GM12875 (cell line): ENCODE results near the gene CDKL5.
A peak's percentile ranks its signal among the peaks of the same experiment; 100 is the strongest.

ENCODE experiments used
- H3K4me3 ChIP-seq: one replicate; pipeline ENCODE4 v1.5.1; 2011; ENCODE audit warnings: low read depth, low read length, control low read depth
- CTCF ChIP-seq: IDR thresholded peaks from 2 replicates; pipeline ENCODE4 v1.5.1; 2011; ENCODE audit warnings: low read depth, mild to moderate bottlenecking, control low read depth, inconsistent platforms, low read length, moderate library complexity, borderline replicate concordance; ENCODE audit not compliant: insufficient read depth

The CDKL5 gene

DNA sequence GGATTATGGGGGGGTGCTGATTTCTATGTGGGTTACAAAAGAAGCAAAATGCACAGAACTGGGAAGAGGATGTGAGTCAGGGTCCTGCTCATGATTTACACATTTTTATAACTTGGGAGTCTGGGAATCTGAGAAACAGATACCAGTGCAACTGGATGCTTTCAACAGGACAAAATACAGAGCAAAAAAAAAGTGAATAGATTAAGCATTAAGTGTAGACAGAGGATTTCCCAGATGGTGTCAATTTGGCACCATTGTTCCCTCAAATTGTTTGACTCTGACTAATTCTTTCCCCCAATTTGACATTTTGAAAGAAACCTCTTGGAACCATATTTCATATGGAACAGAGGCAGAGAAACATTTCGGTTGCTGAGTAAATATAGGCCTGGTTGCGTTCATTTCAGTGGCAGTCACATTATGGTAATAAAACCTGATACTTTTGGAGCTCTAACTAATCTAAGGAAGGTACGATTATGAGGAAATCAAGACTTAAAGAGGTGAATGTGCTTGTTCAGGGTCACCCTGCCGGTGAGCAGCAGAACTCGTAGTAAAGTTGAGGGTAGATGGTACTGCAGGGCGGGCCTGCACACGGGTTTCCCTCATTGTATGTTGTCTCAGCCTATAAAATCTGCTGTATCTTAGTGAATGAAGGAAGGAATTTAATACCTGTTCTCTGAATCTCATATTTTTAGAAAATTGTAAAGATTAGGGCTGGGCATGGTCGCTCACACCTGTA lies 18.7 kb upstream of the CDKL5 start:
- no peak for TF ChIP-seq CTCF

GRCh38 chrX:18410038-18410437 lies 15.4 kb upstream of the CDKL5 start:
- TF ChIP-seq CTCF, result peak; percentile 15; the same call in 1 of the 2 replicates
- no peak overlapping the region for H3K4me3 ChIP-seq

More for the DNA sequence above, 18.7 kb upstream of the CDKL5 start:
- H3K4me3 ChIP-seq, result no peak overlapping the region

DNA sequence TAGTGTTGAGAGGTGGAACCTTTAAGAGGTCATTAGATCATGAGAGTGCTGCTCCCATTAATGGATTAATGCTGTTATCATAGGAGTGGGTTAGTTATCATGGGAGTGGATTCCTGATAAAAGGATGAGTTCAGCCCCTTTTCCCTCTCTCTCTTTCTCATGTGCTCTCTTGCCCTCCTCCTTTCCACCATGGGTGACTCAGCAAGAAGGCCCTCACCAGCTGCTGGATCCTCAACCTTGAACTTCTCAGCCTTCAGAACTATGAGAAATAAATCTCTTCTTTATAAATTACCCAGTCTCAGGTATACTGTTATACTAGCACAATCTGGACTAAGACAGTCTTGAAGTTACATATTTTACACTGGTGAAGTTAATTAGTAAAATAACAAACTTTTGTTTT lies 10.0 kb upstream of the CDKL5 start:
- no peak overlapping the region for H3K4me3 ChIP-seq
- TF ChIP-seq CTCF, result no peak

DNA sequence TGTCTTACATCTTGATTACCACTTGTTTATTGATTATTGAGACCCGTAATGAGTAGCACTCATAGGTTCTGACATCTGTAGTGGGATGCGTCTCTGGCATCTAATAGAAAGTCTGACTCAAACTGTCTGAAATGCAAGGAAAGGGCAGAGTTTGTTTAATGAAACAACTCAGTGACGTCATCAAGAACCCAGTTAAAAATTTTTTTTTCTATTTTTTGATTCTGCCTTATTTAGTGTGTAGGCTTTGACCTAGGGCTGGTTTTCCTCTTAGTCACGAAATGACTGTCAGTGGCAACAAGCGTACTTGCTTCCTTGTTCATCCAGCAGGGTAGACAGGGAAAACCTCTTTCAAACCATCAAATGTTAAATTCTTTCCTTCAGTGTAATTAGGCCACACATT lies 3.1 kb upstream of the CDKL5 start:
- TF ChIP-seq CTCF, result no peak
- H3K4me3 ChIP-seq, result no peak overlapping the region

GRCh38 chrX:18422886-18423285 lies 2.5 kb upstream of the CDKL5 start:
- no peak overlapping the region for H3K4me3 ChIP-seq
- no peak for TF ChIP-seq CTCF

GRCh38 chrX:18424482-18425198 lies 768 bp upstream of the CDKL5 start:
- no peak for TF ChIP-seq CTCF
- peak overlapping the region; percentile 62 for H3K4me3 ChIP-seq

DNA sequence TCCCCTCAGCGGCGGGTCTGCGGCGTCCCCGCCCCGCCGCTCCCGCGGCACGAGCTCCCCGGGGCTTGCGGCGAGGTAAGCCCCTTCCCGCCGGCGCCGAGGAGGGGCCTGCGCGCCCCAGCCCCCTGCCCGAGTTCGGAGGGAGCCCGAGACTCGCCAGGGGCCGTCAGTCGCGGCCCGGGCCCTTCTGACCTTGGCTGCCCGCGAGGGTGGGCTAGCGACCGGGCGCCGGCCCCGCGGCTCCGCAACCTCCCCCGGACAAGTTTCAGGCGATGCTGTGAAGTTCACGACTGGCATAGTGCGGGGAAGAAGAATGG lies 554 bp downstream of the CDKL5 start:
- peak overlapping the region; percentile 75 for H3K4me3 ChIP-seq
- TF ChIP-seq CTCF, result no peak
